Measurements from ENCODE around the gene G6PD. TPM values are rescaled to one million over a fixed set of nuclear protein-coding genes. Genes with fewer than 3 reads are reported as not detected.
A peak's percentile ranks its signal among the peaks of the same experiment; 100 is the strongest.

Gene G6PD
- total and polyA plus RNA-seq, 2 of the 4 experiments (the other 2 are of a cell fraction), result 77.1 to 213 TPM

DNA sequence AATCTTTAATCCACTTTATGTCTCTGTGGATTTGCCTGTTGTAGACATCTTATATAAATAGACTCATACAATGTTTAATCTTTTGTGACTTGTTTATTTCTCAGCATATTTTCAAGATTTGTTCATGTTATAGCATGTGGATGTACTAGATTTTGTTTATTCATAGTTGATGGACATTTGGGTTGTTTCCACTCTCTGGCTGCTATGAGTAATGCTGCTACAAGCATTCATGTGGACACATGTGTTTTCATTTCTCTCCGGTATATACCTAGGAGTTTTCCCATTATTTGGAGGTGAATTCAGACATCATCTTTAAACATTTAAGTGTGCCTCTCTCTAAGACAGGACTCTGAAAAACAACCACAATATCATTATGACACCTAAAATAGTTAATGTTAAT, 3.1 kb upstream of the G6PD start:
- Histone ChIP-seq H2AK5ac (ENCODE audit: low read depth, low read length) (no peak overlapping the region), H3K9me3 (ENCODE audit: control insufficient read depth, insufficient read depth, low read length) (no peaks in the 10 kb centered on the region), H4K91ac (ENCODE audit: insufficient read depth, low read depth, low read length) (no peak overlapping the region), H2AFZ (replicated peaks; ENCODE audit: low read length, poor library complexity) (no peak overlapping the region), H2AK9ac (replicated peaks; ENCODE audit: low read depth, low read length, poor library complexity) (no peak overlapping the region), H3K4ac (ENCODE audit: low read depth, low read length) (peak overlapping the region; percentile 19; the same call in 1 of the 2 replicates), H3K4me2 (ENCODE audit: low read depth, low read length) (peak overlapping the region; percentile 65; the same call in 1 of the 2 replicates), H3K14ac (replicated peaks; ENCODE audit: low read depth, low read length) (no peak overlapping the region), H2BK5ac (ENCODE audit: low read depth, low read length, poor library complexity, severe bottlenecking) (peak overlapping the region; percentile 85), H3K9ac (ENCODE audit: low read depth, low read length) (no peak overlapping the region), H3K36me3 (ENCODE audit: control insufficient read depth, insufficient read depth, low read length) (peaks cover 19% of the 10 kb centered on the region), H2BK20ac (ENCODE audit: low read depth, low read length) (peak overlapping the region; percentile 16; the same call in 1 of the 2 replicates), H2BK15ac (ENCODE audit: low read depth, low read length) (0 out of 3 replicates have a peak overlapping the region, but pooled peaks have one; percentile 51), H4K5ac (ENCODE audit: low read depth, low read length) (no peak overlapping the region), H3K56ac (ENCODE audit: extremely low read depth, insufficient read depth, low read length) (peak overlapping the region; percentile 68; the same call in 1 of the 2 replicates), H4K20me1 (ENCODE audit: insufficient read depth, low read length) (peaks cover 9% of the 10 kb centered on the region; the same call in 1 of the 2 replicates), H3K27ac (ENCODE audit: insufficient read depth, low read length) (peak overlapping the region; percentile 57; the same call in 1 of the 2 replicates), H3K23ac (ENCODE audit: low read depth, low read length) (no peak overlapping the region), H4K8ac (ENCODE audit: low read depth in 2 of 2, low read length in 2 of 2) (peak overlapping the region in 1 of 2 experiments; percentile 51; a peak in 1 of 4 replicates), H3K4me3 (ENCODE audit: insufficient read depth, low read depth, low read length) (no peak overlapping the region), H3K18ac (ENCODE audit: low read depth, low read length) (peak overlapping the region; percentile 28; the same call in 1 of the 2 replicates), H3K4me1 (ENCODE audit: control insufficient read depth, insufficient read depth, low read length) (peaks cover 2% of the 10 kb centered on the region; the same call in 1 of the 2 replicates), H3K9me1 (ENCODE audit: insufficient read depth, low read length) (peaks cover 3% of the 10 kb centered on the region; the same call in 1 of the 2 replicates), H3K79me1 (ENCODE audit: low read depth in 1 of 2, low read length in 2 of 2) (peaks cover 5 to 38% of the 10 kb centered on the region in 2 experiments; a peak in 2 of 4 replicates), H3K27me3 (ENCODE audit: control insufficient read depth, insufficient read depth, low read length) (no peaks in the 10 kb centered on the region), H2BK120ac (ENCODE audit: low read depth, low read length) (0 out of 2 replicates have a peak overlapping the region, but pooled peaks have one; percentile 71)
- CTCF ChIA-PET, result no interaction called here
- ATAC-seq (ENCODE audit: low read depth) (no peak), DNase-seq (peak; percentile 77)
- dilution Hi-C loops (cut with HindIII; ENCODE audit: low sequenced_read_pairs, unreplicated experiment) (no loop called here), in situ Hi-C loops (cut with MboI; ENCODE audit: low sequenced_read_pairs) (loop anchor here (25.0 kb wide), 1 partner anchor 1587 kb away; no protein-coding TSS in a partner anchor), intact Hi-C loops (cut with micrococcal nuclease) (no loop called here)
- BruUV-seq (replicated peaks), result no TSS peak
- WGBS, 2 experiments (ENCODE audit: extremely low coverage in 2 of 2, insufficient read length in 1 of 2), result no CpG with 5 or more reads among the region's 1 CpG
- 0 out of 2 replicates have a peak, but pooled peaks have one; percentile 42 for TF ChIP-seq MXI1 (IDR thresholded peaks at IDR 0.05; ENCODE audit: borderline replicate concordance, low read depth, low read length)
- TF ChIP-seq RCOR1 (IDR thresholded peaks at IDR 0.05; ENCODE audit: insufficient replicate concordance, low read length), result no peak
- TF ChIP-seq BHLHE40 (IDR thresholded peaks at IDR 0.05; ENCODE audit: low read depth, low read length), result no peak
- no peak for TF ChIP-seq SMC3 (IDR thresholded peaks at IDR 0.05; ENCODE audit: low read depth, low read length)
- POLR2A ChIA-PET (ENCODE audit: unreplicated experiment), result no interaction called here
